GM06990 (cell line): Measurements from ENCODE around the gene TTC28.
"Not testable (repeated sequence)": the region's sequence is repeated elsewhere in the genome, so short reads cannot be mapped to it uniquely, and the experiment has no call there.

Experiments used
- DNase-seq: peaks from one replicate; pipeline ENCODE4 v3.0.0-alpha.2; 2011; ENCODE audit not compliant: insufficient read length; ENCODE audit errors: extremely low read depth
- H3K27me3 ChIP-seq: replicated peaks from 2 replicates; pipeline ENCODE4 v1.6.0; 2011; ENCODE audit warnings: low read length; ENCODE audit not compliant: control insufficient read depth, insufficient read depth
- H3K36me3 ChIP-seq: 2 replicates; pipeline ENCODE4 v1.5.1; 2011; ENCODE audit warnings: low read length; ENCODE audit not compliant: control insufficient read depth, insufficient read depth
- H3K4me3 ChIP-seq: replicated peaks from 2 replicates; pipeline ENCODE4 v1.5.1; 2011; ENCODE audit warnings: low read depth, mild to moderate bottlenecking, control low read depth, low read length
- TF ChIP-seq, protein P1 (sequence below): IDR thresholded peaks from 2 replicates; pipeline ENCODE4 v1.5.1; 2011; ENCODE audit warnings: low read length, control low read depth, mild to moderate bottlenecking, inconsistent platforms; ENCODE audit not compliant: insufficient read depth, poor library complexity, severe bottlenecking

TTC28 gene

DNA sequence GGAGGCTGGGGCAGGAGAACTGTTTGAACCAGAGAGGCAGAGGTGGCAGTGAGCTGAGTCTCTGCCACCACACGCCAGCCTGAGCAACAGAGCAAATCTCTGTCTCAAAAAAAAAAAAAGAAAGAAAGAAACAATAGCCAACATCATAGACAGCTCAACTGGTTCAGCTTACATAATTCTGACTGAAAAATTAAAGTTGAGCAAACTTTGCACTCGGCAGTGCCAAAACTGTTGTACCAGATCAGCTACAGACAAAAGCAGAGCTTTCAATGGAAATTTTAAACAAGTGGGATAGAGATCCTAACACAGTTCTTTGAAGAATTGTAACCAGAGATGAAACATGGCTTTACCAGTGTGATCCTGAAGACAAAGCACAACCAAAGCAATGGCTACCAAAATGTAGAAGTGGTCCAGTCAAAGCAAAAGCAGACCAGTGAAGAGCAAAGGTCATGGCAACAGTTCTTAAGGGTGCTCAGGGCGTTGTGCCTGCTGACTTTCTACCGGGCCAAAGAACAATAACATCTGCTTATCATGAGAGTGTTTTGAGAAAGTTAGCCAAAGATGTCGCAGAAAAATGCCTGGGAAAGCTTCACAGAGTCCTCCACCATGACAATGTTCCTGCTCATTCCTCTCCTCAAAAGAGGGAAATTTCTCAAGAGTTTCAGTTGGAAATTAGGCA is 59.3 kb downstream of the TTC28 start:
- H3K36me3 ChIP-seq: no peaks in the 10 kb centered on the region
- DNase-seq: no peak
- H3K27me3 ChIP-seq: no peaks in the 10 kb centered on the region
- TF ChIP-seq, protein P1, sequence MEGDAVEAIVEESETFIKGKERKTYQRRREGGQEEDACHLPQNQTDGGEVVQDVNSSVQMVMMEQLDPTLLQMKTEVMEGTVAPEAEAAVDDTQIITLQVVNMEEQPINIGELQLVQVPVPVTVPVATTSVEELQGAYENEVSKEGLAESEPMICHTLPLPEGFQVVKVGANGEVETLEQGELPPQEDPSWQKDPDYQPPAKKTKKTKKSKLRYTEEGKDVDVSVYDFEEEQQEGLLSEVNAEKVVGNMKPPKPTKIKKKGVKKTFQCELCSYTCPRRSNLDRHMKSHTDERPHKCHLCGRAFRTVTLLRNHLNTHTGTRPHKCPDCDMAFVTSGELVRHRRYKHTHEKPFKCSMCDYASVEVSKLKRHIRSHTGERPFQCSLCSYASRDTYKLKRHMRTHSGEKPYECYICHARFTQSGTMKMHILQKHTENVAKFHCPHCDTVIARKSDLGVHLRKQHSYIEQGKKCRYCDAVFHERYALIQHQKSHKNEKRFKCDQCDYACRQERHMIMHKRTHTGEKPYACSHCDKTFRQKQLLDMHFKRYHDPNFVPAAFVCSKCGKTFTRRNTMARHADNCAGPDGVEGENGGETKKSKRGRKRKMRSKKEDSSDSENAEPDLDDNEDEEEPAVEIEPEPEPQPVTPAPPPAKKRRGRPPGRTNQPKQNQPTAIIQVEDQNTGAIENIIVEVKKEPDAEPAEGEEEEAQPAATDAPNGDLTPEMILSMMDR: no peak
- no peak overlapping the region for H3K4me3 ChIP-seq

DNA sequence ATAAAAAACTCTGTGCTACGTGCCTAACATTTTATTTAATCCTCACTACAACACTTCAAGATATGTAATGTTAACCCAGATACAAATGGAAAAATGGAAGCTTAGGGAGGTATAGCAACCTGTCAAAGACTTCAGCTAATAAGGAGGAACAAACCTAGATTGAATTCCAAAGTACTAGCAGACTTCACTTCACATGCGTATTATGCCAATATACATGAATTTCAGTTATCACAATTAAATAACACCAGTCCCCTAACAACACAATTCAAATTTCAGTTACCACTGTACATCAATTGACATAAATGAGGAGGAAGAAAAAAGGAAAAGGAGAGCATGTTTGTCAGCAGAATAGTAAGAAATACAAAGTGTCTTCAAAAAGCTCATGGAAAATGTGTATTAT is 60.4 kb downstream of the TTC28 start:
- Histone ChIP-seq H3K27me3 (no peaks in the 10 kb centered on the region), H3K4me3 (no peak overlapping the region), H3K36me3 (no peaks in the 10 kb centered on the region)
- TF ChIP-seq, protein P1: no peak
- DNase-seq: no peak

DNA sequence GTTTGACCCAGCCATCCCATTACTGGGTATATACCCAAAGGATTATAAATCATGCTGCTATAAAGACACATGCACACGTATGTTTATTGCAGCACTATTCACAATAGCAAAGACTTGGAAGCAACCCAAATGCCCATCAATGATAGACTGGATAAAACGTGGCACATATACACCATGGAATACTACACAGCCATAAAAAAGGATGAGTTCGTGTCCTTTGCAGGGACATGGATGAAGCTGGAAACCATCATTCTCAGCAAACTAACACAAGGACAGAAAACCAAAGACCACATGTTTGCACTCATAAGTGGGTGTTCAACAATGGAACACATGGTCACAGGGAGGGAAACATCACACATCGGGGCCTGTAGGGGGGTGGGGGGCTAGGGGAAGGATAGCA is 64.2 kb downstream of the TTC28 start:
- DNase-seq: not testable (repeated sequence)

DNA sequence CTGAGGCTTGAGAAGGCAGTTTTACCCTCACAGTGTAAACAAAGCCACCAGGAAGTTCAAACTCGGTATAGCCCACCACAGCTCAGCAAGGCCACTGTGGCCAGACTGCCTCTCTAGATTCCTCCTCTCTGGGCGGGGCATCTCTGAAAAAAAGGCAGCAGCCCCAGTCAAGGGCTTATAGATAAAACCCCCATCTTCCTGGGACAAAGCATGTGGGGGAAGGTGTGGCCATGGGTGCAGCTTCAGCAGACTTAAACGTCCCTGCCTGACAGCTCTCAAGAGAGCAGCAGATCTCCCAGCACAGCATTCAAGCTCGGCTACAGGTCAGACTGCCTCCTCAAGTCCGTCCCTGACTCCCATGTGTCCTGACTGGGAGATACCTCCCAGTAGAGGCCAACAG is 69.7 kb downstream of the TTC28 start:
- DNase-seq: no peak
- H3K27me3 ChIP-seq: peaks cover 2% of the 10 kb centered on the region; the same call in 1 of the 2 replicates
- H3K4me3 ChIP-seq: no peak overlapping the region
- TF ChIP-seq, protein P1: no peak
- no peaks in the 10 kb centered on the region for H3K36me3 ChIP-seq

More for the DNA sequence above, 64.2 kb downstream of the TTC28 start:
- not testable (repeated sequence) for H3K4me3 ChIP-seq, H3K27me3 ChIP-seq, H3K36me3 ChIP-seq

DNA sequence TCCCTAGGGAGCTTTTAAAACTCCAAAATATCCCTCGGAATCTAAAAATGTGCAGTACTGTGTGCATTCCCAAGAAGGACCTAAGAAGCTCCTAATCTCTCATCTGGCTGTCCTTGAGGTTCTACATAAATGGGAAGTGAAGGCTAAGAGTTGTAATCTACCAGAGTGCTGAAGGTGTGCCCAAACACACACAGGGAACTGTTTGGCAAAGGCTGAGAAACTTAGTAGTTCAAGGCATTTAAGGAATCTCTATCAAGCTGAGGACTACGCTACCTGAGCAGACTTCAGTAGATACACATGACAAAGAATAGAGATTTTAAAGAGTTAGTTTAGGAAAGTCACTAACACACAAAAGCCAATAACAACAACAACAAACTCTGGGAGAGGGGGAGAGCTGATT is 71.1 kb downstream of the TTC28 start:
- H3K27me3 ChIP-seq: peaks cover 2% of the 10 kb centered on the region; the same call in 1 of the 2 replicates
- H3K36me3 ChIP-seq: no peaks in the 10 kb centered on the region
- TF ChIP-seq, protein P1: no peak
- H3K4me3 ChIP-seq: no peak overlapping the region
- no peak for DNase-seq

DNA sequence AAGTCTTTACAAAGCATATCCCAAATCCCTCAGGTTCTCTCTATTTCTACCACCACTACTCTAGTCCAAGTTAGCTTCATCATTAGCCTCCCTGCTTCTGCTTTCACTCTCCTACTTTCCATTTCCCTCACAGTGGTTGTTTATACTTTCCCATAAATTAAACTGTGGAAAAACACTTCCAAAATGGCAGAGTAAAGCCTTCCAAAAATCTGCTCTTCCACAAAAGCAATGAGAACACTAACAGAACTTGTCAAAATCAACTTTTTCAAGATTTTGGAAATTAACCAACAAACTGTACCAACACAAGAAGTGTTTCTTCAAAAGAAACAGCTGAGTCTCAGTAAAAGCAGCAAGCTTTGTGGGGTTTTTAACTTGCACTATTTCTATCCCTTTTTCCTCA is 71.8 kb downstream of the TTC28 start:
- no peak overlapping the region for H3K4me3 ChIP-seq
- H3K27me3 ChIP-seq: peaks cover 2% of the 10 kb centered on the region; the same call in 1 of the 2 replicates
- DNase-seq: no peak
- H3K36me3 ChIP-seq: no peaks in the 10 kb centered on the region
- TF ChIP-seq, protein P1: no peak
